ENCODE data around the gene SIPA1.
A peak's percentile ranks its signal among the peaks of the same experiment; 100 is the strongest.
"Not testable (repeated sequence)": the region's sequence is repeated elsewhere in the genome, so short reads cannot be mapped to it uniquely, and the experiment has no call there.

SIPA1 gene

GRCh38 chr11:65655570-65656332 is 17.9 kb downstream of the SIPA1 start:
- H3K4me3 ChIP-seq (replicated peaks in 1 of 2; ENCODE audit: low read depth in 2 of 2, low read length in 2 of 2): no peak overlapping the region
- no peak for DNase-seq (ENCODE audit: low read depth in 2 of 2)
- TF ChIP-seq, protein P1, sequence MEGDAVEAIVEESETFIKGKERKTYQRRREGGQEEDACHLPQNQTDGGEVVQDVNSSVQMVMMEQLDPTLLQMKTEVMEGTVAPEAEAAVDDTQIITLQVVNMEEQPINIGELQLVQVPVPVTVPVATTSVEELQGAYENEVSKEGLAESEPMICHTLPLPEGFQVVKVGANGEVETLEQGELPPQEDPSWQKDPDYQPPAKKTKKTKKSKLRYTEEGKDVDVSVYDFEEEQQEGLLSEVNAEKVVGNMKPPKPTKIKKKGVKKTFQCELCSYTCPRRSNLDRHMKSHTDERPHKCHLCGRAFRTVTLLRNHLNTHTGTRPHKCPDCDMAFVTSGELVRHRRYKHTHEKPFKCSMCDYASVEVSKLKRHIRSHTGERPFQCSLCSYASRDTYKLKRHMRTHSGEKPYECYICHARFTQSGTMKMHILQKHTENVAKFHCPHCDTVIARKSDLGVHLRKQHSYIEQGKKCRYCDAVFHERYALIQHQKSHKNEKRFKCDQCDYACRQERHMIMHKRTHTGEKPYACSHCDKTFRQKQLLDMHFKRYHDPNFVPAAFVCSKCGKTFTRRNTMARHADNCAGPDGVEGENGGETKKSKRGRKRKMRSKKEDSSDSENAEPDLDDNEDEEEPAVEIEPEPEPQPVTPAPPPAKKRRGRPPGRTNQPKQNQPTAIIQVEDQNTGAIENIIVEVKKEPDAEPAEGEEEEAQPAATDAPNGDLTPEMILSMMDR (IDR thresholded peaks at IDR 0.05; ENCODE audit: low read depth, low read length): no peak

GRCh38 chr11:65657426-65657825 is 19.5 kb downstream of the SIPA1 start:
- no peak for DNase-seq (ENCODE audit: low read depth in 2 of 2)
- no peak overlapping the region for H3K4me3 ChIP-seq (replicated peaks in 1 of 2; ENCODE audit: low read depth in 2 of 2, low read length in 2 of 2)
- TF ChIP-seq, protein P1 (IDR thresholded peaks at IDR 0.05; ENCODE audit: low read depth, low read length): no peak

DNA sequence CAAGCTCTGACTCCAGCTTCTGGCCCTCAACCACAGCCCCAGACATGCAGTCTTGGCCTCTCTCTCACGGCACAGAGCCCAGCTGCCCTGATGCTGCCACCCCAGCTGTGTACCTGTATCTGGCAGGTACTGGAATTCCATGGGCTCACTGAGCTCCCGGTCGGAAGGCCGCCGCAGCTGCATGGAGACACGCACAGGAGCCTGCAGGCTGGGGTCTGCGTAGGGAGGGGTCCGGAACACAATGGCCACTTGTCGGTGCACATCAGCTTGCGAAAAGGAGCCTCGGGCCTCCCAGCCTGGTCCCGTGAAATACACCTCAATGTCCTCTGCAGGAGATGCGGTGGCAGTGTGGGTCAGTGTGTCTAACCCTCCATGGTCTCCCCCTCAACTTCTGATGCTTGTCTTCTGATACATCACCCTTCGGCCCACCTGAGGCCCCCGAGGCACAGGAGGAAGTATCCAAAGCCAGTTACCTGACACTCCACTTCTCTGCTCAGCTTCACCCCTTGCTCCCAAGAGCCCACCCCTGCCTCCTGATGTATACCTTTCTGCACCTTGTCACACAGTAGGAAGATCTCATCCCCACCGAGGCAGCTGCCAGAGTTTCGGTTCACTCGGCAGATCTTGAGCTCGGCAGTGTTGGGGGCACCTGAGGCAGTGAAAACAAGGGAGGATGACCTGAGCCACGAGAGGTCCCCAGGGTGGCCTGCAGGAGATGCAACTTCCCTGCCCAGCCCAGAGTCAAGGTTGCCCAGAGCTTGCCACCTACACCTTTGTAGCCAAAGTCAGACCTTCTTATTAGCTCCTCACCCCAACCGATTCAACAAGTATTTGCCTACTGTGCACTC is 20.5 kb downstream of the SIPA1 start:
- DNase-seq (ENCODE audit: low read depth in 2 of 2): no peak
- H3K4me3 ChIP-seq (replicated peaks in 1 of 2; ENCODE audit: low read depth in 2 of 2, low read length in 2 of 2): no peak overlapping the region
- TF ChIP-seq, protein P1 (IDR thresholded peaks at IDR 0.05; ENCODE audit: low read depth, low read length): no peak

DNA sequence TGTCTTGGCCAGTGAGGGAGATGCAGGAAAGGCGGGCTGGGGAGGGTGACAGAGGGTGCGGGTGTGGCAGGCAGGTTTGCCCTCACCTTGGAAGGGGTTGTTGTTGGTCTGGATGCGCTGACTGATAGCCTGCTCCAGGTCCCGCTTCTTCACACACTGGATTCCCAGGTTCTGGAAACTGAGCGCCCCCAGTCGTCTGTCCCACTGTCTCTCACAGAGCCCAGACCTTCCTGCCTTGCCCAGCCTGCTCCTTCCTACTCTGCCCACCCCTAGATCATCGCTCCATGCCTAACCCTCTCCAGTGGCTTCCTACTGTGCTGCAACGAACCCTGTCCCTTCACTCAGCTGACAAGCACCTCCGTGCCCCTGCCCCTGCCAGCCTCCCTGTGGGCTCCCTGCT is 22.1 kb downstream of the SIPA1 start:
- no peak for DNase-seq (ENCODE audit: low read depth in 2 of 2)
- no peak overlapping the region for H3K4me3 ChIP-seq (replicated peaks in 1 of 2; ENCODE audit: low read depth in 2 of 2, low read length in 2 of 2)
- TF ChIP-seq, protein P1 (IDR thresholded peaks at IDR 0.05; ENCODE audit: low read depth, low read length): no peak

DNA sequence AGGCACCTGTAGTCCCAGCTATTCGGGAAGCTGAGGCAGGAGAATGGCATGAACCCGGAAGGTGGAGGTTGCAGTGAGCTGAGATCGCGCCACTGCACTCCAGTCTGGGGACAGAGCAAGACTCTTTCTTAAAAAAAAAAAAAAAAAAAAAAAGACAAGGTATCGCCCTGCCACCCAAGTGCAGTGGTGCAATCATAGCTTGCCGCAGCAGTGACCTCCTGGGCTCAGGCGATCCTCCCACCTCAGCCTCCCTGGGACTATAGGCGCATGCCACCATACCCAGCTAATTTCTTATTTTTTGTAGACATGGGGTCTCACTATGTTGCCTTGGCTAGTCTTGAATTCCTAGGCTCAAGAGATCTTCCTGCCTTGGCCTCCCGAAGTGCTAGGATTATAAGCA is 23.0 kb downstream of the SIPA1 start:
- H3K4me3 ChIP-seq (replicated peaks in 1 of 2; ENCODE audit: low read depth in 2 of 2, low read length in 2 of 2); DNase-seq (ENCODE audit: low read depth in 2 of 2): not testable (repeated sequence)

- peak overlapping the region; percentile 91 to 94 for H3K4me3 ChIP-seq (replicated peaks in 1 of 2; ENCODE audit: low read depth in 2 of 2, low read length in 2 of 2)
- TF ChIP-seq, protein P1 (IDR thresholded peaks at IDR 0.05; ENCODE audit: low read depth, low read length): no peak
- DNase-seq (ENCODE audit: low read depth in 2 of 2): no peak
Measured at GRCh38 chr11:65661599-65662246, 23.8 kb downstream of the SIPA1 start.
